Astrocyte of the cerebellum (primary cell): ENCODE measurements around the gene FPR2.

Source experiments
- DNase-seq: peaks from one replicate; pipeline ENCODE4 v3.0.0-alpha.2; 2011; ENCODE audit warnings: low read depth
- H3K4me3 ChIP-seq: 2 replicates; pipeline ENCODE4 v1.5.1; 2011; ENCODE audit warnings: mild to moderate bottlenecking, low read depth, low read length, moderate library complexity
- CTCF ChIP-seq: IDR thresholded peaks from 2 replicates; pipeline ENCODE4 v1.5.1; 2012; ENCODE audit warnings: low read length, low read depth, moderate library complexity, mild to moderate bottlenecking; ENCODE audit errors: missing control alignments
- in situ Hi-C: cut with HindIII; loops from 2 replicates; pipeline ENCODE4 v1.10.0; 2017; ENCODE audit warnings: low sequenced_read_pairs

FPR2 gene

GRCh38 chr19:51808333-51808986 lies 47.5 kb downstream of the FPR2 start:
- in situ Hi-C loops, result no loop called here
- no peak for DNase-seq
- no peak for TF ChIP-seq CTCF
- no peak overlapping the region for H3K4me3 ChIP-seq

GRCh38 chr19:51809787-51810186 lies 48.8 kb downstream of the FPR2 start:
- H3K4me3 ChIP-seq, result no peak overlapping the region
- in situ Hi-C loops, result no loop called here
- TF ChIP-seq CTCF, result no peak
- no peak for DNase-seq

- in situ Hi-C loops, result no loop called here
- no peak overlapping the region for H3K4me3 ChIP-seq
- no peak for DNase-seq
- TF ChIP-seq CTCF, result no peak
Measured at GRCh38 chr19:51810223-51810622, 49.2 kb downstream of the FPR2 start.

- no peak for TF ChIP-seq CTCF
- DNase-seq, result no peak
- H3K4me3 ChIP-seq, result no peak overlapping the region
- in situ Hi-C loops, result no loop called here
Measured at GRCh38 chr19:51811344-51811743, 50.4 kb downstream of the FPR2 start.

GRCh38 chr19:51815043-51815442 lies 54.1 kb downstream of the FPR2 start:
- no peak for TF ChIP-seq CTCF
- in situ Hi-C loops, result no loop called here
- H3K4me3 ChIP-seq, result no peak overlapping the region
- no peak for DNase-seq

GRCh38 chr19:51816711-51817110 lies 55.7 kb downstream of the FPR2 start:
- no peak overlapping the region for H3K4me3 ChIP-seq
- TF ChIP-seq CTCF, result no peak
- DNase-seq, result no peak
- in situ Hi-C loops, result no loop called here

GRCh38 chr19:51820011-51820410 lies 59.0 kb downstream of the FPR2 start:
- no peak overlapping the region for H3K4me3 ChIP-seq
- no peak for TF ChIP-seq CTCF
- DNase-seq, result no peak
- in situ Hi-C loops, result no loop called here
